Nephron progenitor cell (in vitro differentiated cells): ENCODE measurements around the gene ATG7.

Experiments
- DNase-seq: peaks from one replicate; pipeline ENCODE4 v3.0.0; 2021
- H3K27ac Mint-ChIP-seq: 2 replicates; pipeline ENCODE4 v1.8.0; 2021; ENCODE audit warnings: mild to moderate bottlenecking, moderate library complexity, mixed read lengths
- H3K27me3 Mint-ChIP-seq: 2 replicates; pipeline ENCODE4 v1.8.0; 2021; ENCODE audit warnings: mild to moderate bottlenecking, low read depth, mixed read lengths; ENCODE audit not compliant: poor library complexity
- H3K36me3 Mint-ChIP-seq: 2 replicates; pipeline ENCODE4 v1.8.0; 2021; ENCODE audit warnings: low read depth, mixed read lengths
- H3K4me1 Mint-ChIP-seq: 2 replicates; pipeline ENCODE4 v1.8.0; 2021; ENCODE audit warnings: mixed read lengths
- H3K4me3 Mint-ChIP-seq: 2 replicates; pipeline ENCODE4 v1.8.0; 2021; ENCODE audit warnings: mild to moderate bottlenecking, moderate library complexity, mixed read lengths
- H3K9me3 Mint-ChIP-seq: 2 replicates; pipeline ENCODE4 v1.8.0; 2021; ENCODE audit warnings: mild to moderate bottlenecking, moderate library complexity, mixed read lengths
- CTCF ChIP-seq: fragments of 200-600 bp; sonication (generic); IDR thresholded peaks from 2 replicates; pipeline ENCODE4 v1.5.0; 2021; ENCODE audit warnings: antibody characterized with exemption

The ATG7 gene

GRCh38 chr3:11566916-11567315 is 294.7 kb downstream of the ATG7 start:
- DNase-seq, result no peak
- H3K27ac Mint-ChIP-seq, result peak overlapping the region; percentile 83
- H3K9me3 Mint-ChIP-seq, result no peaks in the 10 kb centered on the region
- peaks cover 62% of the 10 kb centered on the region for H3K4me1 Mint-ChIP-seq
- no peak overlapping the region for H3K4me3 Mint-ChIP-seq
- no peaks in the 10 kb centered on the region for H3K27me3 Mint-ChIP-seq
- H3K36me3 Mint-ChIP-seq, result peaks cover 56% of the 10 kb centered on the region
- TF ChIP-seq CTCF, result no peak

GRCh38 chr3:11567516-11568467 is 295.6 kb downstream of the ATG7 start:
- H3K27me3 Mint-ChIP-seq, result no peaks in the 10 kb centered on the region
- H3K36me3 Mint-ChIP-seq, result peaks cover 56% of the 10 kb centered on the region
- TF ChIP-seq CTCF, result no peak

GRCh38 chr3:11568503-11569155 is 296.4 kb downstream of the ATG7 start:
- DNase-seq, result no peak
- peaks cover 55% of the 10 kb centered on the region for H3K4me1 Mint-ChIP-seq

More at GRCh38 chr3:11567516-11568467, 295.6 kb downstream of the ATG7 start:
- H3K27ac Mint-ChIP-seq, result peak overlapping the region; percentile 85
- H3K4me3 Mint-ChIP-seq, result no peak overlapping the region
- no peaks in the 10 kb centered on the region for H3K9me3 Mint-ChIP-seq
- peaks cover 60% of the 10 kb centered on the region for H3K4me1 Mint-ChIP-seq
- no peak for DNase-seq

GRCh38 chr3:11569156-11569741 is 297.1 kb downstream of the ATG7 start:
- H3K27ac Mint-ChIP-seq, result peak overlapping the region; percentile 75
- no peak overlapping the region for H3K4me3 Mint-ChIP-seq
- no peaks in the 10 kb centered on the region for H3K27me3 Mint-ChIP-seq
- no peaks in the 10 kb centered on the region for H3K9me3 Mint-ChIP-seq
- peaks cover 53% of the 10 kb centered on the region for H3K4me1 Mint-ChIP-seq
- no peak for DNase-seq
- no peak for TF ChIP-seq CTCF
- peaks cover 57% of the 10 kb centered on the region for H3K36me3 Mint-ChIP-seq

More at GRCh38 chr3:11568503-11569155, 296.4 kb downstream of the ATG7 start:
- peaks cover 60% of the 10 kb centered on the region for H3K36me3 Mint-ChIP-seq
- H3K4me3 Mint-ChIP-seq, result no peak overlapping the region
- no peaks in the 10 kb centered on the region for H3K27me3 Mint-ChIP-seq
- peak overlapping the region; percentile 69 for H3K27ac Mint-ChIP-seq
- no peaks in the 10 kb centered on the region for H3K9me3 Mint-ChIP-seq
- TF ChIP-seq CTCF, result no peak

- peak overlapping the region; percentile 95 for H3K27ac Mint-ChIP-seq
- H3K27me3 Mint-ChIP-seq, result no peaks in the 10 kb centered on the region
- peaks cover 62% of the 10 kb centered on the region for H3K4me1 Mint-ChIP-seq
- H3K4me3 Mint-ChIP-seq, result no peak overlapping the region
- H3K36me3 Mint-ChIP-seq, result peaks cover 65% of the 10 kb centered on the region
- no peaks in the 10 kb centered on the region for H3K9me3 Mint-ChIP-seq
- no peak for TF ChIP-seq CTCF
- peak; percentile 61 for DNase-seq
Measured at GRCh38 chr3:11570251-11570650, 298.1 kb downstream of the ATG7 start.
